Measurements from ENCODE around the gene ITGA11.

Gene ITGA11

GRCh38 chr15:68330416-68330815 lies 101.5 kb downstream of the ITGA11 start:
- TF ChIP-seq CTCF (IDR thresholded peaks at IDR 0.05; ENCODE audit: extremely low read depth, missing control alignments) = no peak
- no peak for DNase-seq (ENCODE audit: low spot score)

- TF ChIP-seq CTCF (IDR thresholded peaks at IDR 0.05; ENCODE audit: extremely low read depth, missing control alignments) = no peak
- DNase-seq (ENCODE audit: low spot score) = no peak
These were observed 103.0 kb downstream of the ITGA11 start for GRCh38 chr15:68328964-68329363.

- no peak for TF ChIP-seq CTCF (IDR thresholded peaks at IDR 0.05; ENCODE audit: extremely low read depth, missing control alignments)
- no peak for DNase-seq (ENCODE audit: low spot score)
These were observed 103.5 kb downstream of the ITGA11 start for GRCh38 chr15:68328443-68328842.

GRCh38 chr15:68326711-68327354 lies 105.1 kb downstream of the ITGA11 start:
- DNase-seq (ENCODE audit: low spot score) = no peak

GRCh38 chr15:68325726-68326125 lies 106.2 kb downstream of the ITGA11 start:
- no peak for DNase-seq (ENCODE audit: low spot score)
- TF ChIP-seq CTCF (IDR thresholded peaks at IDR 0.05; ENCODE audit: extremely low read depth, missing control alignments) = no peak

More at GRCh38 chr15:68326711-68327354, 105.1 kb downstream of the ITGA11 start:
- no peak for TF ChIP-seq CTCF (IDR thresholded peaks at IDR 0.05; ENCODE audit: extremely low read depth, missing control alignments)

GRCh38 chr15:68322796-68323195 lies 109.2 kb downstream of the ITGA11 start:
- no peak for TF ChIP-seq CTCF (IDR thresholded peaks at IDR 0.05; ENCODE audit: extremely low read depth, missing control alignments)
- DNase-seq (ENCODE audit: low spot score) = no peak

GRCh38 chr15:68321229-68321628 lies 110.7 kb downstream of the ITGA11 start:
- TF ChIP-seq CTCF (IDR thresholded peaks at IDR 0.05; ENCODE audit: extremely low read depth, missing control alignments) = no peak
- no peak for DNase-seq (ENCODE audit: low spot score)

Data from GM20000 (cell line).